NCI-H2081 (cell line): ENCODE data around the gene CYRIA.

ENCODE experiments used
- DNase-seq, 2 experiments: peaks; one replicate each; lab custom pipeline; 2025; lab: John Stamatoyannopoulos, UW

CYRIA gene

GRCh38 chr2:16665748-16666448 is at the start of gene CYRIA:
Gene CYRIA (minus strand): TSS chr2:16665834. CDS start chr2:16588119, 77,715 bp downstream.
- peak in 1 of 2 experiments; percentile 35 for DNase-seq

- DNase-seq: peak in 1 of 2 experiments; percentile 62
Observed at GRCh38 chr2:16713011-16713423, 47.4 kb upstream of the CYRIA start.

- DNase-seq: no peak
Observed at GRCh38 chr2:16709769-16710168, 44.1 kb upstream of the CYRIA start.

- DNase-seq: no peak
Observed at GRCh38 chr2:16708173-16708572, 42.5 kb upstream of the CYRIA start.

- no peak for DNase-seq
Observed at GRCh38 chr2:16707014-16707623, 41.5 kb upstream of the CYRIA start.

- DNase-seq: no peak
Observed at GRCh38 chr2:16700551-16701259, 35.1 kb upstream of the CYRIA start.

- DNase-seq: no peak
Observed at GRCh38 chr2:16693854-16694253, 28.2 kb upstream of the CYRIA start.

GRCh38 chr2:16691261-16691660 is 25.6 kb upstream of the CYRIA start:
- no peak for DNase-seq

GRCh38 chr2:16687955-16688354 is 22.3 kb upstream of the CYRIA start:
- DNase-seq: no peak

- DNase-seq: no peak
Observed at GRCh38 chr2:16687222-16687621, 21.6 kb upstream of the CYRIA start.

- no peak for DNase-seq
Observed at GRCh38 chr2:16686641-16687040, 21.0 kb upstream of the CYRIA start.

- DNase-seq: no peak
Observed at GRCh38 chr2:16685340-16685715, 19.7 kb upstream of the CYRIA start.

GRCh38 chr2:16684676-16685339 is 19.2 kb upstream of the CYRIA start:
- DNase-seq: no peak

- DNase-seq: no peak
Observed at GRCh38 chr2:16683576-16683975, 17.9 kb upstream of the CYRIA start.

- no peak for DNase-seq
Observed at GRCh38 chr2:16682431-16683118, 16.9 kb upstream of the CYRIA start.

GRCh38 chr2:16680781-16681180 is 15.1 kb upstream of the CYRIA start:
- DNase-seq: no peak

GRCh38 chr2:16680304-16680703 is 14.7 kb upstream of the CYRIA start:
- no peak for DNase-seq

GRCh38 chr2:16678964-16679363 is 13.3 kb upstream of the CYRIA start:
- no peak for DNase-seq

- no peak for DNase-seq
Observed at GRCh38 chr2:16677875-16678274, 12.2 kb upstream of the CYRIA start.

- DNase-seq: no peak
Observed at GRCh38 chr2:16675781-16676180, 10.1 kb upstream of the CYRIA start.

- no peak for DNase-seq
Observed at GRCh38 chr2:16674154-16674553, 8.5 kb upstream of the CYRIA start.

- DNase-seq: no peak
Observed at GRCh38 chr2:16671760-16672159, 6.1 kb upstream of the CYRIA start.
